ENCODE measurements around the gene PRDX5. TPM values are rescaled to one million over a fixed set of nuclear protein-coding genes. Genes with fewer than 3 reads are reported as not detected.

Gene PRDX5
- total RNA-seq, 4 donors from 2014 or later: 122 to 236 (median 223) TPM

DNA sequence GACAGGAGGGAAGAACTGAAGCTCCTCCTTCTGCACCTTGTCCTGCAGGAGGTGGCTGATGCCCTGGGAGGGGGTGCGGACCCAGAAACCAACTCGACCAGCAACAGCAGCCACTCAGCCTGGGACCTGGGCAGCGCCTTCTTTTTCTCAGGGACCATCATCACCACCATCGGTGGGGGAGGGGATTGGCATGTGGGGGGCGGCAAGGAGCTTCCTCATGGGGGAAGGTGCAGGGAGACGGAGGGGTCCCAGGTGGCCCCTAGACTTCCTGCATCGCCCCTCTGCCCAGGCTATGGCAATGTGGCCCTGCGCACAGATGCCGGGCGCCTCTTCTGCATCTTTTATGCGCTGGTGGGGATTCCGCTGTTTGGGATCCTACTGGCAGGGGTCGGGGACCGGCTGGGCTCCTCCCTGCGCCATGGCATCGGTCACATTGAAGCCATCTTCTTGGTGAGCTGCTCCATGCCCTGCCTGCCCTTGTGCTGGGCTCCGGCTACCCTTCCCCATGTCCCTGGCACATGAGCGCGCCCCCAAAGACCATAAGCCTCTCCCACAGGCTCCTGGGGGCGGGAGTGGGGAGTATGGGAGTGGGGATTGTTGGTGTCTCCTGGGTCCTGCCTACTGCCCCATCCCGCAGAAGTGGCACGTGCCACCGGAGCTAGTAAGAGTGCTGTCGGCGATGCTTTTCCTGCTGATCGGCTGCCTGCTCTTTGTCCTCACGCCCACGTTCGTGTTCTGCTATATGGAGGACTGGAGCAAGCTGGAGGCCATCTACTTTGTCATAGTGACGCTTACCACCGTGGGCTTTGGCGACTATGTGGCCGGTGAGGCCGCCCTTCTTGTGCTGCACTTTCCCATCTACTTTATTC, 20.9 kb upstream of the PRDX5 start:
- TF ChIP-seq, protein P1, sequence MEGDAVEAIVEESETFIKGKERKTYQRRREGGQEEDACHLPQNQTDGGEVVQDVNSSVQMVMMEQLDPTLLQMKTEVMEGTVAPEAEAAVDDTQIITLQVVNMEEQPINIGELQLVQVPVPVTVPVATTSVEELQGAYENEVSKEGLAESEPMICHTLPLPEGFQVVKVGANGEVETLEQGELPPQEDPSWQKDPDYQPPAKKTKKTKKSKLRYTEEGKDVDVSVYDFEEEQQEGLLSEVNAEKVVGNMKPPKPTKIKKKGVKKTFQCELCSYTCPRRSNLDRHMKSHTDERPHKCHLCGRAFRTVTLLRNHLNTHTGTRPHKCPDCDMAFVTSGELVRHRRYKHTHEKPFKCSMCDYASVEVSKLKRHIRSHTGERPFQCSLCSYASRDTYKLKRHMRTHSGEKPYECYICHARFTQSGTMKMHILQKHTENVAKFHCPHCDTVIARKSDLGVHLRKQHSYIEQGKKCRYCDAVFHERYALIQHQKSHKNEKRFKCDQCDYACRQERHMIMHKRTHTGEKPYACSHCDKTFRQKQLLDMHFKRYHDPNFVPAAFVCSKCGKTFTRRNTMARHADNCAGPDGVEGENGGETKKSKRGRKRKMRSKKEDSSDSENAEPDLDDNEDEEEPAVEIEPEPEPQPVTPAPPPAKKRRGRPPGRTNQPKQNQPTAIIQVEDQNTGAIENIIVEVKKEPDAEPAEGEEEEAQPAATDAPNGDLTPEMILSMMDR (IDR thresholded peaks at IDR 0.05; ENCODE audit: low read depth): no peak

DNA sequence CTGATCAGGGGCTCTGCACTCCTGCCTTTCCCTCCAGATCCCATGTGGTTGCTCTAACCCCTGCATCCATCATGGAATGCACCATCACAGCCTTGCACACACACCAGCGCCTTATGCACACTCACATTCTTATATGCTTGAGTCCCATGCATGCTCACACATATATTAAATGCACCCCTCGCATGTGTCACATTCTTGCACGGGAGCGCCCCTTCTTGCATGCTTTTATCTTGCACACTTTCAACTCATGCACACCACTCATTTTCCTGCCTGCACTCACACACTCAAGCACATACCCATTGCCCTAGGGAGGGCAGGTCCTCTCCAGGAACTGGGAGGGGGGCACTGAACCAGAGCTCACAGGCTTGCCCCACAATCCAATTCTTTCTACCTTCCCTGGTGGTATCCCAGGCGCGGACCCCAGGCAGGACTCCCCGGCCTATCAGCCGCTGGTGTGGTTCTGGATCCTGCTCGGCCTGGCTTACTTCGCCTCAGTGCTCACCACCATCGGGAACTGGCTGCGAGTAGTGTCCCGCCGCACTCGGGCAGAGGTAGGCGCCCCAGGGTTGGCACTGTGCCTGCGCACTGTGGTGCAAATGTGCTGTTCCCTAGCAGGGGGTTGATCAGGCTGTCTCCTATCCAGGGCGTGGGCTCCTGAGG, 20.1 kb upstream of the PRDX5 start:
- TF ChIP-seq, protein P1 (IDR thresholded peaks at IDR 0.05; ENCODE audit: low read depth): no peak

DNA sequence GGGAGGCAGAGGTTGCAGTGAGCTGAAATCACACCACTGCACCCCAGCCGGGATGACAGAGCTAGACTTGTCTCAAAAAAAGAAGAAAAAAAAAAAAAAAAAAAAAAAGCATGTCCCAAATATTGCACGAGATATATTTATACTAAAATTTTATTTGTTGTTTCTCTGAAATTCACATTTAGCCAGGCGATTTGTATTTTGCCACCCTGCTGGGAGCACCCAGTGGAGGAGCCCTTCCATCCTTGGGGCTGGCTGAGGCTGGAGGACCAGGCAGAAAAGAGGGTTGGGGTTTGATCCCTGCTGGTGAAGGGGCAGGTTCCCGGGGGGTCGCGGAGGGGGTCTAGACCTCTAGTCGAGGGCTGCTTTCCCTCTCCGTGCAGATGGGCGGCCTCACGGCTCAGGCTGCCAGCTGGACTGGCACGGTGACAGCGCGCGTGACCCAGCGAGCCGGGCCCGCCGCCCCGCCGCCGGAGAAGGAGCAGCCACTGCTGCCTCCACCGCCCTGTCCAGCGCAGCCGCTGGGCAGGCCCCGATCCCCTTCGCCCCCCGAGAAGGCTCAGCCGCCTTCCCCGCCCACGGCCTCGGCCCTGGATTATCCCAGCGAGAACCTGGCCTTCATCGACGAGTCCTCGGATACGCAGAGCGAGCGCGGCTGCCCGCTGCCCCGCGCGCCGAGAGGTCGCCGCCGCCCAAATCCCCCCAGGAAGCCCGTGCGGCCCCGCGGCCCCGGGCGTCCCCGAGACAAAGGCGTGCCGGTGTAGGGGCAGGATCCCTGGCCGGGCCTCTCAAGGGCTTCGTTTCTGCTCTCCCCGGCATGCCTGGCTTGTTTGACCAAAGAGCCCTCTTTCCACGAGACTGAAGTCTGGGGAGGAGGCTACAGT, 18.7 kb upstream of the PRDX5 start:
- TF ChIP-seq, protein P1 (IDR thresholded peaks at IDR 0.05; ENCODE audit: low read depth): no peak

DNA sequence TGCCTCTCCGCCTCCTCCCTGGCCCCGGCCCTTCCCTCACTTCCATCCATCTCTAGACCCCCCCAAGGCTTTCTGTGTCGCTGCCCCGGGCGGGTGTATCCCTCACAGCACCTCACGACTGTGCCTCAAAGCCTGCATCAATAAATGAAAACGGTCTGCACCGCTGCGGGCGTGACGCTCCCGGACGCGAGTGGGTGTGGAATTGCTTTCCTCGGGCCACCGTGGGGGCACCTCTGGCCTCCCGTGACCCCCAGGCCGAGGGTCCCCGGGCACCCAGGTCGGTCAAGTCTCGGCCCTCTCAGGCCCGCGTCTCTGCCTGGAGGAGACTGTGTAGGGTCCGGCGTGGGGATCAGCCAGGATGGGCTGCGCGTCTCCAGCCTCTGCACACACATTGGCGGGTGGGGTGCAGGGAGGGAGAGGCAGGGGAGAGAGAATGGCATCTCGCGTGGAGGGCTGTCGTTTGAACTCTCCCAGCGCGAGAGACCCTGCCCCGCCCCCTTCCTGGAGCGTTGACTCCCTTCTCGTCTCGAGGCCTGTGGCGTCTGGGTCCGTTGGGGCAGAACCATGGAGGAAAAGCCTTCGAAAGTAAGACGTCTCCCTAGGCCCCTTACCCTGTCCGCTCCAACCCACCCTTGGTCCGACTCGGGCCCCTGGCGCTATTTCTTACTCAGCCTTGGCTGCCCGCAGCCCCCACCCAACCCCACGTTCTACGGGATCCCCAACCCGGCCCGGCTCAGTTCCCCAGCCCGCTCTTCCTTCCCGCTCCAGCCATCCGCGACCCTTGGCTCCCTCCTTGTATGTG, 17.9 kb upstream of the PRDX5 start, which contains the start of gene CATSPERZ:
Gene CATSPERZ (plus strand): TSS at position 512 of the 802 bp plus-strand sequence. CDS start 53 bp downstream, at position 565.
- TF ChIP-seq, protein P1 (IDR thresholded peaks at IDR 0.05; ENCODE audit: low read depth): no peak

DNA sequence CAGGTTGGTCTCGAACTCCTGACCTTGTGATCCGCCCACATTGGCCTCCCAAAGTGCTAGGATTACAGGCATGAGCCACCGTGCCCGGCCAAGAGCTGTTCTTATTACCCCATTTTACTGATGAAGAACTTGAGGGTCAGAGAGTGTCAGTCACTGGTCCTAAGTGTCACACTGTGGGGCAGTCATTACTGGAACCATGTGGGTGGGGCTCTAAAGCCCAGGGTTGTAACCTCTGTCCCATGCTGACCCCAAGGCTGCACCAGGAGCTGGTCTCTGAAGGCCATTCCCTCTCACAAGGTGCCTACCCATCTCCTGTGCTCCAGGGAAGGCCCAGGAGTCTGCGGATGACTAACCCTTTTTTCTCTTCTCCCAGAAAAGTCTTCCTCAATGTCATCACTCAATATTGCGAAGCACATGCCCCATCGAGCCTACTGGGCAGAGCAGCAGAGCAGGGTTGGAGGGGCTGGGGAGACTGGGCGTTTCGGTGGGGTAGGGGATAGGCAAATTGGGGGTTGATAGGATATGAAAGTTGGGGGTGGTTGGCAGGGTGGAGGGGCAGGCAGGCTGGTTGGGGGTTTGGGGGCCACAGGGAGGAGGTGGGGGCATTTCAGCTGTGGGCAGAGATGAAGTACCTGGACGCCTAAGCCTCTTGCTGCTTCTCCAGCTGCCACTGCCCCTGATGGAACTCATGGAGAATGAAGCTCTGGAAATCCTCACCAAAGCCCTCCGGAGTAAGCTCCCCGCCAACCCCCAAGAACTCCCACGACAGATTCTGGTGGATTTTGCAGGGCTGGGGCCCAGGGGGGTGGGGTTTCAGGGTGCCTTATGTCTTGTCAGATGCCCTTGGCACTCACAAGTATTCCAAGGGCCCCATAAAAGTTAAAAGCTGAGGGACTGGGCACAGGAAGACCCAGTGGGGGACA, 14.6 kb upstream of the PRDX5 start:
- TF ChIP-seq, protein P1 (IDR thresholded peaks at IDR 0.05; ENCODE audit: low read depth): no peak

DNA sequence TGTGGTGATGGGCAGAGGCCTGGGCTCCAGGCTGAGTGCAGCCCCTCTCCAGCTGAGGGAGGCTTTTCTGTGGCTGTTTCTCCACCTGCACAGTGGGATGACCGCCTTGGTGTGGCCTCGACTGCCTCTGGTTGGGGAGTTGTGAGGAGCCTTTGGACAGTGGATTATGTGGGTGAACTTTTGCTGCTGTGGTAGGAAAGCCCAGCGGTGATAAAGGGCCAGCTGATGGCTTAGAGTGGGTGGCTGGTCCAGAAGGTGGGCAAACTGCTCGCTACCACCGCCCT, 13.9 kb upstream of the PRDX5 start:
- TF ChIP-seq, protein P1 (IDR thresholded peaks at IDR 0.05; ENCODE audit: low read depth): no peak

All from subcutaneous adipose tissue (tissue), 4 donors.